ENCODE data around the gene HBA1. TPM values are rescaled to one million over a fixed set of nuclear protein-coding genes. Genes with fewer than 3 reads are reported as not detected.
"Not testable (repeated sequence)": the region's sequence is repeated elsewhere in the genome, so short reads cannot be mapped to it uniquely, and the experiment has no call there.

HBA1 gene
- total RNA-seq: not detected
- 14.1 TPM for polyA plus RNA-seq (2013, experiment 1 of 2)
- polyA plus RNA-seq (2013, experiment 2 of 2): 155 TPM
- total RNA-seq: 0 to 1.6 (median 0) reads per million in 172 experiments

DNA sequence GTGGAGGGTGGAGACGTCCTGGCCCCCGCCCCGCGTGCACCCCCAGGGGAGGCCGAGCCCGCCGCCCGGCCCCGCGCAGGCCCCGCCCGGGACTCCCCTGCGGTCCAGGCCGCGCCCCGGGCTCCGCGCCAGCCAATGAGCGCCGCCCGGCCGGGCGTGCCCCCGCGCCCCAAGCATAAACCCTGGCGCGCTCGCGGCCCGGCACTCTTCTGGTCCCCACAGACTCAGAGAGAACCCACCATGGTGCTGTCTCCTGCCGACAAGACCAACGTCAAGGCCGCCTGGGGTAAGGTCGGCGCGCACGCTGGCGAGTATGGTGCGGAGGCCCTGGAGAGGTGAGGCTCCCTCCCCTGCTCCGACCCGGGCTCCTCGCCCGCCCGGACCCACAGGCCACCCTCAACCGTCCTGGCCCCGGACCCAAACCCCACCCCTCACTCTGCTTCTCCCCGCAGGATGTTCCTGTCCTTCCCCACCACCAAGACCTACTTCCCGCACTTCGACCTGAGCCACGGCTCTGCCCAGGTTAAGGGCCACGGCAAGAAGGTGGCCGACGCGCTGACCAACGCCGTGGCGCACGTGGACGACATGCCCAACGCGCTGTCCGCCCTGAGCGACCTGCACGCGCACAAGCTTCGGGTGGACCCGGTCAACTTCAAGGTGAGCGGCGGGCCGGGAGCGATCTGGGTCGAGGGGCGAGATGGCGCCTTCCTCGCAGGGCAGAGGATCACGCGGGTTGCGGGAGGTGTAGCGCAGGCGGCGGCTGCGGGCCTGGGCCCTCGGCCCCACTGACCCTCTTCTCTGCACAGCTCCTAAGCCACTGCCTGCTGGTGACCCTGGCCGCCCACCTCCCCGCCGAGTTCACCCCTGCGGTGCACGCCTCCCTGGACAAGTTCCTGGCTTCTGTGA, at the start of gene HBA1:
TSS of gene HBA1 (plus strand) at position 204 of the 906 bp plus-strand sequence. CDS start at position 241, 37 bp downstream.
- Mint-ChIP-seq H3K4me1 (ENCODE audit: low read depth) (peaks cover 13% of the 10 kb centered on the region), H3K27me3 (peaks cover 55% of the 10 kb centered on the region), H3K4me3 (peak within 1 kb of the TSS; percentile 15)
- H3K4me3 ChIP-seq (ENCODE audit: low read length); H3K36me3 Mint-ChIP-seq (ENCODE audit: low read depth); H3K9me3 ChIP-seq (ENCODE audit: control insufficient read depth in 1 of 2, insufficient read depth in 1 of 2, low read length in 2 of 2); H3K27ac ChIP-seq (ENCODE audit: low read depth in 1 of 2, low read length in 2 of 2); POLR2A ChIA-PET; CTCF ChIA-PET; intact Hi-C loops (cut with DNase I, micrococcal nuclease); H3K9me3 Mint-ChIP-seq; DNase-seq; H3K27ac Mint-ChIP-seq; H3K36me3 ChIP-seq (ENCODE audit: insufficient read depth, low read length): not testable (repeated sequence)
- Histone ChIP-seq H3K4me1 (ENCODE audit: insufficient read depth, low read length) (peaks cover 28% of the 10 kb centered on the region), H3K27me3 (ENCODE audit: control insufficient read depth in 1 of 2, insufficient read depth in 2 of 2, low read length in 2 of 2) (peaks cover 45 to 53% of the 10 kb centered on the region in 2 experiments)
- ATAC-seq (ENCODE audit: poor library complexity): peak; percentile 13

DNA sequence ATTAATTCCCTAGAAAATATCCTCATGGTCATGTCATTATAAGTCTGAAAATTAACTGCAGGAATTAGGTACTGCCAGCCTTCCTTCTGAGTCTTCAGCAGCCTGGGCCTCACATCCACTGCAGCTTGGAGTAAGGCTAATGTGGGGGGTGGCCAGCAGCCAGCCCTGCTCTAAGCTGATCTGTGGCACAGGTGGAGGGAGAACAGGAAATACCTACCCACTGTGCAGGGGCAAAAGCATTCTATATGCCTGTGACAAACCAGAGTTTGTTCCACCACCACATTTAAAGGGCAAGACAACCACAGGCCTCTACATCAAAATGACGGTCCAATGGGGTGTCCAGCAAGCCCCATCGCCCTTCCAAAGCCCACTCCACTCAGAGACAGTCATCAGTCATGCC, 47.4 kb upstream of the HBA1 start:
- H3K4me3 ChIP-seq (ENCODE audit: low read length): no peak overlapping the region
- DNase-seq (no peak), ATAC-seq (ENCODE audit: poor library complexity) (no peak)
- TF ChIP-seq, protein P1, sequence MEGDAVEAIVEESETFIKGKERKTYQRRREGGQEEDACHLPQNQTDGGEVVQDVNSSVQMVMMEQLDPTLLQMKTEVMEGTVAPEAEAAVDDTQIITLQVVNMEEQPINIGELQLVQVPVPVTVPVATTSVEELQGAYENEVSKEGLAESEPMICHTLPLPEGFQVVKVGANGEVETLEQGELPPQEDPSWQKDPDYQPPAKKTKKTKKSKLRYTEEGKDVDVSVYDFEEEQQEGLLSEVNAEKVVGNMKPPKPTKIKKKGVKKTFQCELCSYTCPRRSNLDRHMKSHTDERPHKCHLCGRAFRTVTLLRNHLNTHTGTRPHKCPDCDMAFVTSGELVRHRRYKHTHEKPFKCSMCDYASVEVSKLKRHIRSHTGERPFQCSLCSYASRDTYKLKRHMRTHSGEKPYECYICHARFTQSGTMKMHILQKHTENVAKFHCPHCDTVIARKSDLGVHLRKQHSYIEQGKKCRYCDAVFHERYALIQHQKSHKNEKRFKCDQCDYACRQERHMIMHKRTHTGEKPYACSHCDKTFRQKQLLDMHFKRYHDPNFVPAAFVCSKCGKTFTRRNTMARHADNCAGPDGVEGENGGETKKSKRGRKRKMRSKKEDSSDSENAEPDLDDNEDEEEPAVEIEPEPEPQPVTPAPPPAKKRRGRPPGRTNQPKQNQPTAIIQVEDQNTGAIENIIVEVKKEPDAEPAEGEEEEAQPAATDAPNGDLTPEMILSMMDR (IDR thresholded peaks at IDR 0.05): no peak
- Mint-ChIP-seq H3K9me3 (no peaks in the 10 kb centered on the region), H3K4me1 (ENCODE audit: low read depth) (peaks cover 37% of the 10 kb centered on the region), H3K36me3 (ENCODE audit: low read depth) (peaks cover 25% of the 10 kb centered on the region), H3K27ac (no peak overlapping the region), H3K4me3 (no peak overlapping the region), H3K27me3 (no peaks in the 10 kb centered on the region)
- no peaks in the 10 kb centered on the region for H3K27me3 ChIP-seq (ENCODE audit: control insufficient read depth in 1 of 2, insufficient read depth in 2 of 2, low read length in 2 of 2)
- H3K4me1 ChIP-seq (ENCODE audit: insufficient read depth, low read length): peaks cover 7% of the 10 kb centered on the region
- intact Hi-C loops (cut with DNase I, micrococcal nuclease): no loop called here
- ChIA-PET POLR2A (no interaction called here), CTCF (interaction anchor here (1.6 kb wide), 1 partner anchor 32 kb away, joined by 4 read pairs; no protein-coding TSS in a partner anchor)
- H3K9me3 ChIP-seq (ENCODE audit: control insufficient read depth in 1 of 2, insufficient read depth in 1 of 2, low read length in 2 of 2): no peaks in the 10 kb centered on the region
- no peak overlapping the region for H3K27ac ChIP-seq (ENCODE audit: low read depth in 1 of 2, low read length in 2 of 2)
- H3K36me3 ChIP-seq (ENCODE audit: insufficient read depth, low read length): no peaks in the 10 kb centered on the region

DNA sequence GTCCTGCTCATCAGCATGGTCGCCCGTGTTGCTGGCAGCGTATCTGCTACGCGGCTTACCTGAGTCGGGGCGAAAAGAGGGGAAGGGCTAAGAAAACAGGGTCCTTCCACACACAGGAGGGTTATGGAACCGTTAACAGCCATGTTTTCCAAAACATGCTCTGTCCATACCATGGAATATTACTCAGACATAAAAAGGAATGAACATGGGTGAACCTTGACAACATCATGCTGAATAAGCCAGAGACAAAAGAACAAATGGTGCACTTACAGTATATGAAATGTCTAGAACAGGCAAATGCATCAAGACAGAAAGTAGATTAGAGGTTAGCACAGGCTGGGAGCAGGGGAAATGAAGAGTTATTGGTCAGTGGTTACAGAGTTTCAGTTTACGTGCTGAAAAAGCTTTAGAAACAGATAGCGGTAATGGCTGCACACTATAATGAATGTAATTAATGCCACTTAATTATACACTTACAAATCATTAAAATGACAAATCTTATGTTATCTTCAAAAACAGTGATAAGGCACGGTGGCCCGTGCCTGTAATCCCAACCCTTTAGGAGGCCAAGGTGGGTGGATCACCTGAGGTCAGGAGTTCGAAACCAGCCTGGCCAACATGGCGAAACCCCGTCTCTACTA, 45.8 kb upstream of the HBA1 start:
- H3K4me3 ChIP-seq (ENCODE audit: low read length): no peak overlapping the region
- no peaks in the 10 kb centered on the region for H3K9me3 Mint-ChIP-seq
- intact Hi-C loops (cut with DNase I, micrococcal nuclease): no loop called here

More for the DNA sequence above, 45.8 kb upstream of the HBA1 start:
- Mint-ChIP-seq H3K27ac (no peak overlapping the region), H3K27me3 (no peaks in the 10 kb centered on the region), H3K4me3 (no peak overlapping the region), H3K36me3 (ENCODE audit: low read depth) (peaks cover 21% of the 10 kb centered on the region), H3K4me1 (ENCODE audit: low read depth) (peaks cover 46% of the 10 kb centered on the region)
- ChIA-PET POLR2A (no interaction called here), CTCF (no interaction called here)
- Histone ChIP-seq H3K4me1 (ENCODE audit: insufficient read depth, low read length) (peaks cover 7% of the 10 kb centered on the region), H3K27ac (ENCODE audit: low read depth in 1 of 2, low read length in 2 of 2) (no peak overlapping the region), H3K27me3 (ENCODE audit: control insufficient read depth in 1 of 2, insufficient read depth in 2 of 2, low read length in 2 of 2) (no peaks in the 10 kb centered on the region), H3K36me3 (ENCODE audit: insufficient read depth, low read length) (no peaks in the 10 kb centered on the region), H3K9me3 (ENCODE audit: control insufficient read depth in 1 of 2, insufficient read depth in 1 of 2, low read length in 2 of 2) (no peaks in the 10 kb centered on the region)
- DNase-seq (no peak), ATAC-seq (ENCODE audit: poor library complexity) (no peak)
- TF ChIP-seq, protein P1 (IDR thresholded peaks at IDR 0.05): no peak
